Nephron progenitor cell (in vitro differentiated cells): ENCODE results near the gene USP6NL.
A peak's percentile ranks its signal among the peaks of the same experiment; 100 is the strongest.

Experiments
- DNase-seq: peaks from one replicate; pipeline ENCODE4 v3.0.0; 2021
- H3K27ac Mint-ChIP-seq: 2 replicates; pipeline ENCODE4 v1.8.0; 2021; ENCODE audit warnings: mild to moderate bottlenecking, moderate library complexity, mixed read lengths
- H3K27me3 Mint-ChIP-seq: 2 replicates; pipeline ENCODE4 v1.8.0; 2021; ENCODE audit warnings: mild to moderate bottlenecking, low read depth, mixed read lengths; ENCODE audit not compliant: poor library complexity
- H3K36me3 Mint-ChIP-seq: 2 replicates; pipeline ENCODE4 v1.8.0; 2021; ENCODE audit warnings: low read depth, mixed read lengths
- H3K4me1 Mint-ChIP-seq: 2 replicates; pipeline ENCODE4 v1.8.0; 2021; ENCODE audit warnings: mixed read lengths
- H3K4me3 Mint-ChIP-seq: 2 replicates; pipeline ENCODE4 v1.8.0; 2021; ENCODE audit warnings: mild to moderate bottlenecking, moderate library complexity, mixed read lengths
- H3K9me3 Mint-ChIP-seq: 2 replicates; pipeline ENCODE4 v1.8.0; 2021; ENCODE audit warnings: mild to moderate bottlenecking, moderate library complexity, mixed read lengths
- TF ChIP-seq, protein P1 (sequence below): fragments of 200-600 bp; sonication (generic); IDR thresholded peaks from 2 replicates; pipeline ENCODE4 v1.5.0; 2021; ENCODE audit warnings: antibody characterized with exemption

Gene USP6NL

GRCh38 chr10:11560076-11560709 is 51.3 kb downstream of the USP6NL start:
- no peak for DNase-seq
- H3K9me3 Mint-ChIP-seq: peaks cover 57% of the 10 kb centered on the region
- TF ChIP-seq, protein P1, sequence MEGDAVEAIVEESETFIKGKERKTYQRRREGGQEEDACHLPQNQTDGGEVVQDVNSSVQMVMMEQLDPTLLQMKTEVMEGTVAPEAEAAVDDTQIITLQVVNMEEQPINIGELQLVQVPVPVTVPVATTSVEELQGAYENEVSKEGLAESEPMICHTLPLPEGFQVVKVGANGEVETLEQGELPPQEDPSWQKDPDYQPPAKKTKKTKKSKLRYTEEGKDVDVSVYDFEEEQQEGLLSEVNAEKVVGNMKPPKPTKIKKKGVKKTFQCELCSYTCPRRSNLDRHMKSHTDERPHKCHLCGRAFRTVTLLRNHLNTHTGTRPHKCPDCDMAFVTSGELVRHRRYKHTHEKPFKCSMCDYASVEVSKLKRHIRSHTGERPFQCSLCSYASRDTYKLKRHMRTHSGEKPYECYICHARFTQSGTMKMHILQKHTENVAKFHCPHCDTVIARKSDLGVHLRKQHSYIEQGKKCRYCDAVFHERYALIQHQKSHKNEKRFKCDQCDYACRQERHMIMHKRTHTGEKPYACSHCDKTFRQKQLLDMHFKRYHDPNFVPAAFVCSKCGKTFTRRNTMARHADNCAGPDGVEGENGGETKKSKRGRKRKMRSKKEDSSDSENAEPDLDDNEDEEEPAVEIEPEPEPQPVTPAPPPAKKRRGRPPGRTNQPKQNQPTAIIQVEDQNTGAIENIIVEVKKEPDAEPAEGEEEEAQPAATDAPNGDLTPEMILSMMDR: no peak
- H3K4me3 Mint-ChIP-seq: no peak overlapping the region
- H3K27ac Mint-ChIP-seq: no peak overlapping the region
- peaks cover 74% of the 10 kb centered on the region for H3K36me3 Mint-ChIP-seq
- peaks cover 2% of the 10 kb centered on the region for H3K27me3 Mint-ChIP-seq
- H3K4me1 Mint-ChIP-seq: peaks cover 16% of the 10 kb centered on the region

GRCh38 chr10:11557967-11558366 is 53.5 kb downstream of the USP6NL start:
- DNase-seq: no peak
- Mint-ChIP-seq H3K4me1 (peaks cover 19% of the 10 kb centered on the region), H3K27me3 (peaks cover 2% of the 10 kb centered on the region), H3K9me3 (peaks cover 50% of the 10 kb centered on the region), H3K27ac (no peak overlapping the region), H3K36me3 (peaks cover 68% of the 10 kb centered on the region), H3K4me3 (no peak overlapping the region)
- TF ChIP-seq, protein P1: no peak

DNA sequence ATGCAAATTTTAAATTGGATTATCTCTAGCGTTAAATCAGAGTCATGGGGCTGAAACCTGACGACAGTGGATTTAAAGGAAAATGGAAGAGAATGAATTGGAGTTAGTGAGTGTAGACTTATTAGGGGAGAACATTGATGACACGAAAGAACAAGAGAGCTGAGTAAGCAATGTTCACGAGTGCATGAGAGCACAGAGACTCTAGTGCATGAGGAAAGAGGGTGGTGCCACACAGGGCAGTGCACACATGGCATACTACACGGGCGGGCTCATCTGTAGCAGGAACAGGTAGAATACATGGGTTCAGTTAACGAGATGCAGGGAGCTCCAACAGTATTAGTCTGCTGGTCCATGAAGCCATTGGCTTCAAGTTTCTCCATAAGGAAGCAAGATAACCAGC is 53.9 kb downstream of the USP6NL start:
- DNase-seq: no peak
- peaks cover 48% of the 10 kb centered on the region for H3K9me3 Mint-ChIP-seq
- H3K36me3 Mint-ChIP-seq: peaks cover 66% of the 10 kb centered on the region
- H3K27me3 Mint-ChIP-seq: peaks cover 2% of the 10 kb centered on the region
- no peak overlapping the region for H3K4me3 Mint-ChIP-seq
- TF ChIP-seq, protein P1: no peak
- H3K4me1 Mint-ChIP-seq: peaks cover 19% of the 10 kb centered on the region
- no peak overlapping the region for H3K27ac Mint-ChIP-seq

- no peak overlapping the region for H3K27ac Mint-ChIP-seq
- no peak for DNase-seq
- H3K4me3 Mint-ChIP-seq: no peak overlapping the region
- TF ChIP-seq, protein P1: no peak
- peaks cover 51% of the 10 kb centered on the region for H3K9me3 Mint-ChIP-seq
- peaks cover 63% of the 10 kb centered on the region for H3K36me3 Mint-ChIP-seq
- peaks cover 11% of the 10 kb centered on the region for H3K4me1 Mint-ChIP-seq
- H3K27me3 Mint-ChIP-seq: peaks cover 2% of the 10 kb centered on the region
These were observed 55.9 kb downstream of the USP6NL start for GRCh38 chr10:11555556-11555955.

DNA sequence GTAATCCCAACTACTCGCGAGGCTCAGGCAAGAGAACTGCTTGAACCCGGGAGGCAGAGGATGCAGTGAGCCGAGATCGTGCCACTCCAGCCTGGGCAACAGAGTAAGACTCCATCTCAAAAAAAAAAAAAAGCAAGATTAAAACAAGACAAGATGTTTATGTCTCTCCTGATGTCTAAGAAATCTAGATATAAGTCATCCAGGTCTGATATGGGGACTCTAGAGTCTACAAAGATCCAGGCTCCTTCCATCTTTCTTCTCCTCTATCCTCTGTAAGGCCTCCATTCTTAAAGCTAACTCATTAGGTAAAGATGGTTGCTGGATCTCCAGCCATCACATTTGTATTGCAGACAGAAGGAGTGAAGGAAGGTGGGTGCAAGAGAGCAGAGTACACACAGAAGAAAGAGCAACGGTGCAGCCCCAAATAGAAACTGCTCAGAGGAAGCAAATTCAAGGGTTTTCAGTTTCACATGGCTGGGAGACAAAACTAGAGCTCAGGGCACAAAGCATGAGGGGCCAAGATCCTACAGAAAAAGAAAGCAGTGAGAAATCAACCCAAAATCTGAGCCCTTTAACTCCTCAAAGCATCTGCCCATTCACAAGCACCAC is 57.6 kb downstream of the USP6NL start:
- H3K27me3 Mint-ChIP-seq: peaks cover 2% of the 10 kb centered on the region
- peak overlapping the region; percentile 82 for H3K27ac Mint-ChIP-seq
- H3K4me3 Mint-ChIP-seq: no peak overlapping the region

More for the DNA sequence above, 57.6 kb downstream of the USP6NL start:
- Mint-ChIP-seq H3K9me3 (peaks cover 55% of the 10 kb centered on the region), H3K36me3 (peaks cover 68% of the 10 kb centered on the region), H3K4me1 (peaks cover 15% of the 10 kb centered on the region)
- no peak for DNase-seq
- TF ChIP-seq, protein P1: no peak
